Muscle layer of duodenum (tissue), 2 donors: ENCODE data around the gene OST4.
"Not testable (repeated sequence)": the region's sequence is repeated elsewhere in the genome, so short reads cannot be mapped to it uniquely, and the experiment has no call there.

Experiments used
- H3K27ac ChIP-seq: one replicate; pipeline ENCODE4 v1.7.0; 2013; ENCODE audit warnings: mild to moderate bottlenecking, low read length
- H3K27me3 ChIP-seq: one replicate; pipeline ENCODE4 v1.7.0; 2013; ENCODE audit warnings: low read depth, mild to moderate bottlenecking, control low read depth, low read length
- H3K36me3 ChIP-seq, 2 donors: one replicate each; pipeline ENCODE4 v1.7.0; 2013; ENCODE audit warnings: low read length in 2 of 2, control low read depth in 1 of 2, mild to moderate bottlenecking in 1 of 2; ENCODE audit not compliant: insufficient read depth in 2 of 2, control insufficient read depth in 1 of 2
- H3K4me1 ChIP-seq, 2 donors: one replicate each; pipeline ENCODE4 v1.7.0; 2013; ENCODE audit warnings: low read length in 2 of 2, mild to moderate bottlenecking in 2 of 2, control low read depth in 1 of 2, moderate library complexity in 1 of 2; ENCODE audit not compliant: insufficient read depth in 2 of 2, control insufficient read depth in 1 of 2
- H3K4me3 ChIP-seq, 2 donors: one replicate each; pipeline ENCODE4 v1.7.0; 2013; ENCODE audit warnings: low read length in 2 of 2, low read depth in 1 of 2, mild to moderate bottlenecking in 1 of 2
- H3K9me3 ChIP-seq, 2 donors: one replicate each; pipeline ENCODE4 v1.7.0; 2013; ENCODE audit warnings: low read length in 2 of 2, control low read depth in 1 of 2, mild to moderate bottlenecking in 1 of 2; ENCODE audit not compliant: control insufficient read depth in 1 of 2
- donor health status: healthy.

Gene OST4

GRCh38 chr2:27071277-27071989 lies at the start of gene OST4:
TSS of gene OST4 (minus strand) at chr2:27071654.
- H3K4me3 ChIP-seq, result peak within 1 kb of the TSS; percentile 97 to 98
- H3K27me3 ChIP-seq, result no peaks in the 10 kb centered on the region
- peaks cover 8 to 23% of the 10 kb centered on the region in 2 donors for H3K36me3 ChIP-seq
- peak within 1 kb of the TSS; percentile 90 for H3K27ac ChIP-seq
- peaks cover 23 to 73% of the 10 kb centered on the region in 2 donors for H3K4me1 ChIP-seq
- no peaks in the 10 kb centered on the region for H3K9me3 ChIP-seq

GRCh38 chr2:27119330-27119670 lies 47.8 kb upstream of the OST4 start:
- H3K36me3 ChIP-seq, H3K27ac ChIP-seq, H3K4me1 ChIP-seq, H3K9me3 ChIP-seq: not testable (repeated sequence)
- Histone ChIP-seq H3K27me3 (peaks cover 18% of the 10 kb centered on the region), H3K4me3 (peak overlapping the region in 1 of 2 donors; percentile 52)

DNA sequence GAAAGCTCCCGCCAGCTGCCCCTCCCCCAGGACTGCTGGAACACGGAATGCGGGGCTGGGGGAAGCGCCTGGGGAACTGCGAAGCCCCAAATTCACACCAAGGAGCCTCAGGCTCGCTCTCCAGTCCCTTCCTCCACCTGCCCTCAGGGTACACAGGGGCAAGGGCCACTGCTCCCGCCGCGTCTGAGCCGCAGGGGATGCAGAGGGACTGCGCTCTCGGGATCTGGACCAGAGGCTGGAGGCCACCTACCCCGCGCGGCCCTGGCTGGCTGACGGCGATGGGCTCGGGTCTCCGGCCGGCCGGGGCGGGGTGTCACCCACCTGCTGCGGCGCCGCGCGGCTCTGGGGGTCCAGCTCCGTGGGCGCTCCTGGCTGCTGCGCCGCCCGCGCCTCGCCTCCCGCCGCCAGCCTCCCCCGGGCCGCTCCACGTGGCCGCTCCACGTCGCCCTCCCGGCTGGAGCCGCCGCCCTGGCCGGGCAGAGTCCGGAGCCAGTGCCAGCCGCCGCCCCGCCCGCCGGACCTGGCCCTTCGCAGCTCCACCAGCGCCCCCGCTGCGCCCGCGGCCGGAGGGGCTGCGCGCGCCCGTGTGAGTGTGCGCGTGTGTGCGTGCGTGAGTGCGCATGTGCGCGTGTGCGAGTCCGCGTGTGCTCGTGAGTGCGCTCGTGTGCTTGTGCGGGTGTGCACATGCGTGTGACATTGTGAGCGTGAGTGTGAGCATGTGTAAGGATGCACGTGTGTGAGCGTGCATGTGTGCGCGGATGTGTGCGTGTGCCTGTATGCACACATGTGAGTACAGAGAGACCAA lies 47.3 kb upstream of the OST4 start, which contains the start of gene CGREF1:
Gene CGREF1 (minus strand): TSS at position 604 of the 805 bp plus-strand sequence. CDS start 14,762 bp downstream, outside the sequence.
- H3K27me3 ChIP-seq, result peaks cover 18% of the 10 kb centered on the region
- H3K36me3 ChIP-seq, result no peaks in the 10 kb centered on the region
- H3K9me3 ChIP-seq, result no peaks in the 10 kb centered on the region
- H3K4me3 ChIP-seq, result peak within 1 kb of the TSS; percentile 33 to 52
- H3K27ac ChIP-seq, result no peak within 1 kb of the TSS
- peaks cover 5 to 9% of the 10 kb centered on the region in 2 donors for H3K4me1 ChIP-seq

DNA sequence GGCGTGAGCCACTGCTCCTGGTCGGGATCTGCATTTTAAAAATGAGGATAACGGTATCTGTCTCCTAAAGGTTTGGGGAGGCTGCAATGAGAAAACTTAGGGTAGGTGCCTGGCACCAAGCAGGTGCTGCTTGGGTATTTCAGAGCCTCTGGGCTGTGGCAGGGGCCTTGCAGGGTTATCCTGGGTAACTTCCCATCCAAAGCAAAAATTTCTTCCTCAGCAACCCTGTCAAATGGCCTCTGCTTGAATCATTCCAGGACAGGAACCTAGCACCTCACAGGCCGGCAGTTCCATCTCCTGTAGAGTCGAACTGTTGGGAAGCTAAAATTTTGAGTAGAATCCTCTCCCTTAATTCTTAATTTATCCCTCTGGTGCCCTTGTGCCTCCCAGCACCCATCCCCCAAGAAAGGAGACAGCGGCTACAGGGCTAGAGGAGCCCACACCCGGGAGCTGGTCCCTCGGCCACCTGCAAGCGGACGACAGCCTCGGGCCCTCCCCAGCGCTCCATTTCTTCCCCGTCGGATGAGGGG lies 46.6 kb upstream of the OST4 start:
- Histone ChIP-seq H3K9me3 (no peaks in the 10 kb centered on the region), H3K27ac (no peak overlapping the region), H3K27me3 (peaks cover 18% of the 10 kb centered on the region), H3K4me1 (peaks cover 2 to 9% of the 10 kb centered on the region in 2 donors), H3K4me3 (peak overlapping the region; percentile 33 to 52), H3K36me3 (no peaks in the 10 kb centered on the region)

- Histone ChIP-seq H3K27ac (no peak overlapping the region), H3K27me3 (peaks cover 18% of the 10 kb centered on the region), H3K4me1 (peaks cover 0 to 6% of the 10 kb centered on the region in 2 donors), H3K36me3 (no peaks in the 10 kb centered on the region), H3K9me3 (no peaks in the 10 kb centered on the region), H3K4me3 (no peak overlapping the region)
These were observed 44.1 kb upstream of the OST4 start for GRCh38 chr2:27115519-27115918.

- not testable (repeated sequence) for H3K36me3 ChIP-seq, H3K27ac ChIP-seq, H3K4me1 ChIP-seq, H3K4me3 ChIP-seq, H3K27me3 ChIP-seq, H3K9me3 ChIP-seq
These were observed 40.1 kb upstream of the OST4 start for GRCh38 chr2:27111392-27112078.

- H3K9me3 ChIP-seq, H3K27ac ChIP-seq, H3K4me1 ChIP-seq, H3K4me3 ChIP-seq, H3K27me3 ChIP-seq, H3K36me3 ChIP-seq: not testable (repeated sequence)
These were observed 39.3 kb upstream of the OST4 start for GRCh38 chr2:27110603-27111352.

DNA sequence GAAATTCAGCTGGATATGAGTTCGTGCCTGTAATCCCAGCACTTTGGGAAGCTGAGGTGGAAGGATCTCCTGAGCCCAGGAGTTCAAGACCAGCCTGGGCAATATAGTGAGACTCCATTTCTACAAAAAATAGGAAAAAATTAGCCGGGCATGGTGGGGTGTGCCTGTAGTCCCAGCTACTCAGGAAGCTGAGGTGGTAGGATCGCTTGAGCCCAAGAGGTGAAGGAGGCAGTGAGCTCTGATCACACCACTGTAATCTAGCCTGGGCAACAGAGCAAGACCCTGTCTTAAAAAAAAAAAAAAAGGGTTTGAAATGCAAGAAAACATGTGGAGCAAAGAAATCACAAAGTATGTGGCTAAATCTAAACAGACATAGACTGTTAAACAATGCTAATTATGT lies 37.6 kb upstream of the OST4 start:
- Histone ChIP-seq H3K27ac (no peak overlapping the region), H3K4me1 (no peaks in the 10 kb centered on the region), H3K36me3 (no peaks in the 10 kb centered on the region), H3K4me3 (no peak overlapping the region), H3K27me3 (no peaks in the 10 kb centered on the region), H3K9me3 (no peaks in the 10 kb centered on the region)

- no peak overlapping the region for H3K4me3 ChIP-seq
- no peaks in the 10 kb centered on the region for H3K36me3 ChIP-seq
- H3K4me1 ChIP-seq, result no peaks in the 10 kb centered on the region
- no peaks in the 10 kb centered on the region for H3K27me3 ChIP-seq
- H3K27ac ChIP-seq, result no peak overlapping the region
- no peaks in the 10 kb centered on the region for H3K9me3 ChIP-seq
These were observed 36.8 kb upstream of the OST4 start for GRCh38 chr2:27108221-27108620.

DNA sequence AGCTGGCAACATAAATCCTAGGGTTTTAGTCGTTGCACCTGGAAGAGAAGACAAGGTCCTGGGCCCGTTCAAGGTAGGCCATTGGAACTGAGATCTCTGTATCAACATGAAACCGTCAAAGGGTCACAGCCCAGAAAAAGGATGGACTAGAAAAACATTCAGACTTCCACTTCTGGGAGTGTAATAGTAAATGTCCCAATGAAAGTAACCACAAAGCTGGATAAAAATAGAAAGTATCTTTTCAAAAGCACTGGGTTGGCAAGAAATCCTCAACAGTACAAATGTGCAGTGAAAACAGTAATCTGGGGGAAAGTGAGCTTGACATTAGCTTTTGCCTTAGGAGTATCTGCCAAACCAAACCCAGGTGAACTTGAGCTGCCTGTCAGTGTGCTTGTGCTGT lies 34.5 kb upstream of the OST4 start:
- no peak overlapping the region for H3K4me3 ChIP-seq
- H3K27me3 ChIP-seq, result no peaks in the 10 kb centered on the region
- H3K4me1 ChIP-seq, result no peaks in the 10 kb centered on the region
- H3K36me3 ChIP-seq, result no peaks in the 10 kb centered on the region
- no peak overlapping the region for H3K27ac ChIP-seq
- no peaks in the 10 kb centered on the region for H3K9me3 ChIP-seq
